GM13976 (cell line): ENCODE results near the gene AIFM2.
"Not testable (repeated sequence)": the region's sequence is repeated elsewhere in the genome, so short reads cannot be mapped to it uniquely, and the experiment has no call there.

Experiments
- DNase-seq: peaks from one replicate; pipeline ENCODE4 v3.0.0; 2012; ENCODE audit warnings: low spot score
- CTCF ChIP-seq: IDR thresholded peaks from 2 replicates; pipeline ENCODE4 v1.5.1; 2012; ENCODE audit warnings: borderline replicate concordance, mild to moderate bottlenecking; ENCODE audit not compliant: insufficient read depth; ENCODE audit errors: extremely low read depth, missing control alignments, control extremely low read depth
- in situ Hi-C: fragments of 300-500 bp; cut with MboI; formaldehyde crosslinking; loops from one replicate; pipeline ENCODE4 v1.12.0; 2022; ENCODE audit warnings: low sequenced_read_pairs, mixed read lengths, inconsistent platforms; ENCODE audit not compliant: unreplicated experiment

Gene AIFM2

GRCh38 chr10:70109064-70109729 lies 23.4 kb downstream of the AIFM2 start:
- DNase-seq, result no peak
- in situ Hi-C loops, result no loop called here
- TF ChIP-seq CTCF, result no peak

GRCh38 chr10:70106958-70107791 lies 25.4 kb downstream of the AIFM2 start:
- peak; percentile 14 for TF ChIP-seq CTCF
- DNase-seq, result peak; percentile 77
- in situ Hi-C loops, result no loop called here

GRCh38 chr10:70101668-70102067 lies 31.0 kb downstream of the AIFM2 start:
- no peak for DNase-seq
- in situ Hi-C loops, result no loop called here
- TF ChIP-seq CTCF, result no peak

- not testable (repeated sequence) for DNase-seq
Measured at GRCh38 chr10:70101068-70101562, 31.5 kb downstream of the AIFM2 start.

GRCh38 chr10:70098271-70098670 lies 34.4 kb downstream of the AIFM2 start:
- no peak for TF ChIP-seq CTCF
- DNase-seq, result no peak
- in situ Hi-C loops, result no loop called here

More at GRCh38 chr10:70101068-70101562, 31.5 kb downstream of the AIFM2 start:
- in situ Hi-C loops, result not testable (repeated sequence)

GRCh38 chr10:70097459-70097858 lies 35.2 kb downstream of the AIFM2 start:
- no peak for DNase-seq
- no peak for TF ChIP-seq CTCF
- in situ Hi-C loops, result no loop called here
